Liver (tissue), 9 donors: ENCODE data around the gene ARAP2. TPM values are rescaled to one million over a fixed set of nuclear protein-coding genes. Genes with fewer than 3 reads are reported as not detected.
A peak's percentile ranks its signal among the peaks of the same experiment; 100 is the strongest.

ENCODE experiments used
- DNase-seq: peaks from one replicate; pipeline ENCODE4 v3.0.0-alpha.2; 2017; ENCODE audit warnings: low spot score
- H3K27ac ChIP-seq, 2 donors: one replicate each; pipeline ENCODE4 v1.7.0; 2013; ENCODE audit warnings: inconsistent platforms in 2 of 2, low read length in 2 of 2, control low read depth in 1 of 2, low read depth in 1 of 2, mild to moderate bottlenecking in 1 of 2
- H3K27me3 ChIP-seq, 4 donors: one replicate each; pipeline versions ENCODE4 v1.6.1 to v1.7.0; 2013; ENCODE audit warnings: low read length in 3 of 4, inconsistent platforms in 1 of 4, mild to moderate bottlenecking in 1 of 4, moderate library complexity in 1 of 4; ENCODE audit not compliant: control insufficient read depth in 4 of 4, insufficient read depth in 4 of 4
- H3K36me3 ChIP-seq, 4 donors: one replicate each; pipeline versions ENCODE4 v1.6.1 to v1.7.0; 2013; ENCODE audit warnings: low read length in 3 of 4, mild to moderate bottlenecking in 3 of 4, low read depth in 1 of 4, moderate library complexity in 1 of 4; ENCODE audit not compliant: control insufficient read depth in 4 of 4, insufficient read depth in 3 of 4
- H3K4me1 ChIP-seq, 4 donors: one replicate each; pipeline versions ENCODE4 v1.6.1 to v1.7.0; 2013; ENCODE audit warnings: low read length in 3 of 4, mild to moderate bottlenecking in 3 of 4, moderate library complexity in 1 of 4; ENCODE audit not compliant: control insufficient read depth in 4 of 4, insufficient read depth in 4 of 4
- H3K4me3 ChIP-seq, 3 donors: one replicate each; pipeline versions ENCODE4 v1.6.1 to v1.7.0; 2013; ENCODE audit warnings: low read length in 3 of 3, control low read depth in 1 of 3, low read depth in 1 of 3, mild to moderate bottlenecking in 1 of 3
- H3K9ac ChIP-seq, 2 donors: one replicate each; pipeline ENCODE4 v1.7.0; 2013; ENCODE audit warnings: low read length in 2 of 2, mild to moderate bottlenecking in 2 of 2, moderate library complexity in 2 of 2, control low read depth in 1 of 2, low read depth in 1 of 2
- H3K9me3 ChIP-seq, 4 donors: one replicate each; pipeline versions ENCODE4 v1.6.1 to v1.7.0; 2013; ENCODE audit warnings: low read length in 3 of 4; ENCODE audit not compliant: control insufficient read depth in 4 of 4
- FOXA2 ChIP-seq: IDR thresholded peaks from 2 replicates; pipeline ENCODE4 v1.6.1; 2016; ENCODE audit warnings: antibody characterized with exemption
- HNF4G ChIP-seq: IDR thresholded peaks from 2 replicates; pipeline ENCODE4 v1.6.1; 2016; ENCODE audit warnings: antibody characterized with exemption
- JUND ChIP-seq, 2 donors: IDR thresholded peaks; 2 replicates each; pipeline ENCODE4 v1.6.1; 2016; ENCODE audit warnings: antibody characterized with exemption in 2 of 2
- MAX ChIP-seq: IDR thresholded peaks from 2 replicates; pipeline ENCODE4 v1.6.1; 2016; ENCODE audit warnings: antibody characterized with exemption
- RXRA ChIP-seq, 2 donors: IDR thresholded peaks; 2 replicates each; pipeline ENCODE4 v1.6.1; 2017 to 2018; ENCODE audit warnings: antibody characterized with exemption in 2 of 2, mild to moderate bottlenecking in 1 of 2
- SP1 ChIP-seq: IDR thresholded peaks from 2 replicates; pipeline ENCODE4 v1.6.1; 2018; ENCODE audit warnings: antibody characterized with exemption, mild to moderate bottlenecking
- TAF1 ChIP-seq: conservative IDR thresholded peaks from 2 replicates; pipeline ENCODE4 v1.6.1; 2016; ENCODE audit warnings: antibody characterized with exemption, mild to moderate bottlenecking
- YY1 ChIP-seq: IDR thresholded peaks from 2 replicates; pipeline ENCODE4 v1.6.1; 2016; ENCODE audit warnings: antibody characterized with exemption, mild to moderate bottlenecking
- WGBS: extraction: QIAGEN DNeasy Blood & Tissue Kit; methylation state at CpG from one replicate; pipeline ENCODE4 v1.1.7; 2013; 5-methylcytosine and 5-hydroxymethylcytosine counted together
- polyA plus RNA-seq, 2 donors: library from polyadenylated mRNA; stranded (reverse) in 1 of 2; unstranded in 1 of 2; fragments of 200-250 nt in 1 of 2; fragments of >200 nt in 1 of 2; fragmentation: Nextera tagmentation in 1 of 2; extraction: Ambion mirVana in 1 of 2; gene quantifications; one replicate each; pipeline versions ENCODE4 v1.2.1 to v1.2.3, GENCODE V29; 2013 to 2015
- total RNA-seq, 2 donors: library from RNA; depleted of rRNA; stranded (reverse); fragments of >200 nt; gene quantifications; one replicate each; pipeline ENCODE4 v1.2.3, GENCODE V29; 2014
- TF ChIP-seq, protein P1 (sequence below): IDR thresholded peaks from 2 replicates; pipeline ENCODE4 v1.6.1; 2016; ENCODE audit warnings: antibody characterized with exemption
- TF ChIP-seq, protein P2 (sequence below): IDR thresholded peaks from 2 replicates; pipeline ENCODE4 v1.6.1; 2016; ENCODE audit warnings: antibody characterized with exemption
- donor health status: healthy.
- donor health status: healthy.
- donor health status: healthy.
- donor health status: healthy.
- donor health status: healthy.

ARAP2 gene
- total and polyA plus RNA-seq, 4 donors = 1.6 to 23.6 (median 5.4) TPM

DNA sequence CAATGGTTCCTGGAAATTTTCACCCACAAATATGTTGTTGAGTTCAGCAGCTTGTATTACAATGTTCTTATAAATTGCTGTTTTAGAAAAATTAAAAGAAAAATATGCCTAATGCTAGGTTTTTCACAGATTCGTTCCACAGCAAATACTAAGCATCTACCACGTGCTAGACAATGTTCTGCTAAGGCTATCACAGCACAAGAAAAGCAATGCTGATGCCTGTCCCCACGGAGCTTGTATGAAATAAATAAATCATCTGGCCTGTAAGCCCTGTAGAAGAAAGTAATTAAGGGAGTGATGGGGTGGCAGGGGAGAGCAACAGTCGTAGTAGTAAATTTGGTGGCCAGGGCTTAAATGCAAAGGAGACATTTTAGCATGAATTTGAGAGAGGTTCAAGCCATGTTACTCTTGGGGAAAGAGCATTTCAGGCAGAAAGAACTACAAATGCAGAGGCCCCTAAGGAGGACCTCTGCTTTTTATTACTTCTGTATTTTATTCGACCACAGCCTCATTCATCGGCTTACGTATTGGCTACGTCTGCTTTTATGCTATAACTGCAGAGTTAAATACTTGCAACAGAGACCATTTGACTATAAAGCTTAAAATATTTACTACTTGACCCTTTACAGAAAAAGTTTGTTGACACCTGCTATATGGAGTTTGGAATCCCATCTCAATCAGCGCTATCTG lies 36.3 kb downstream of the ARAP2 start:
- H3K4me3 ChIP-seq = no peak overlapping the region
- H3K4me1 ChIP-seq = peaks cover 4 to 29% (median 22%) of the 10 kb centered on the region in 4 donors
- H3K36me3 ChIP-seq = peaks cover 0 to 12% (median 2%) of the 10 kb centered on the region in 4 donors
- TF ChIP-seq JUND (IDR thresholded peaks at IDR 0.05) (no peak), MAX (no peak), YY1 (no peak)
- TF ChIP-seq, protein P1, sequence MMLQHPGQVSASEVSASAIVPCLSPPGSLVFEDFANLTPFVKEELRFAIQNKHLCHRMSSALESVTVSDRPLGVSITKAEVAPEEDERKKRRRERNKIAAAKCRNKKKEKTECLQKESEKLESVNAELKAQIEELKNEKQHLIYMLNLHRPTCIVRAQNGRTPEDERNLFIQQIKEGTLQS = no peak
- H3K27me3 ChIP-seq = no peaks in the 10 kb centered on the region
- H3K9ac ChIP-seq = no peak overlapping the region
- no peaks in the 10 kb centered on the region for H3K9me3 ChIP-seq
- WGBS = 66% methylated on average over 9 of the region's 9 CpGs
- DNase-seq = no peak
- no peak overlapping the region for H3K27ac ChIP-seq

DNA sequence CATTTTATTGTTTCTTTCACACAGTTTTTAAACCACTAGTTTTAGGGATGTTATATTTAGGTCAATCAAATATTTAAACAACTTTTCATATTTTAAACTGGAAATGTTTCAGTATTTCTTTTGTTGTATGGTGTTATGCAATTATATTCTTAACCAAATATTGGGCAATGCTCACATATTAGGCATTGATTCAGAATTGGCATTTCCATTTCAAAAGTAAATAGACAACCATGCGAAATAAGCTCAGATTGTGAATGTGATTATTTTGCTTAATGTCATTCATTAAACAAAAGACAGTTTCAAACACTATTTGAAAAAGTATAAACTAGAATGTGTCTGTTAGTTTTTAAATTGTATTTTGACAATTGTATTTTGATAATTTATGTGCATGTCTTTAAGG lies 36.9 kb downstream of the ARAP2 start:
- Histone ChIP-seq H3K4me1 (peaks cover 4 to 29% (median 22%) of the 10 kb centered on the region in 4 donors), H3K9me3 (no peaks in the 10 kb centered on the region), H3K36me3 (peaks cover 0 to 11% (median 2%) of the 10 kb centered on the region in 4 donors), H3K27ac (no peak overlapping the region), H3K4me3 (no peak overlapping the region), H3K9ac (no peak overlapping the region), H3K27me3 (no peaks in the 10 kb centered on the region)
- TF ChIP-seq FOXA2 (peak; percentile 49), SP1 (peak; percentile 20), JUND (IDR thresholded peaks at IDR 0.05) (peak in 1 of 2 donors; percentile 7), HNF4G (no peak)
- DNase-seq = no peak
- WGBS = 44% methylated on average over 1 of the region's 1 CpG

DNA sequence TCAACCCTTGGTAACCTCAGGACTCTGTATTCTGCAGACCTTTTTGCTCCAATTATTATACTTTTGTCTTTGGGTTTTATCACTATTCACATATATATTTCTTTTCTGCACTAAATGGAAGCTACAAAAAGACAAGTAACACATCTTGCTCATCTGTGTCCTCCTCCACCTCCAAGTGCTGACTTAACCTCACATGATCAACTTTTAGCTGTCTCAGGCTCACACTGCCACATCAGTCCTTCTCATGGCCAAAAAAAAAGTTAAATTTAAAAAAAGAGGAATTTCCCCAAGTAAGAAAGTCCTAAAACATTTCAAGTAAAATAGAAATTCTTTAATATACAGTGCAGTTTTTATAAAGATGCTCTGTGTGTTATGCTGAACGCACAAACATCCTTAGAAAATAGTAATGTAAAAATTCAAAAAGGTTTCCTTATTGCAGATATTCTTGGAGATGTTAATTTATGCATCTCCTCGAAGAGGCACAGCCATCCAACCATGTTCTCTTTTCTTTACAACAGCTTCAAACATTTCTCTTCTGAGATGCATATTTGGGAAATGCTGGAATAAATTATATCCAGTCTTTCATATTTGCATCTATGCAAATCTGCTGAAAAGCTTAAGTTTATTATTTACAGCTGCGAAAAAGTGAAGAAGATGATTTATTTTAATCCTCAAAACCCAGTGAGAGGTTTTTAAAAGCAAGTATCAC lies 37.6 kb downstream of the ARAP2 start:
- no peak overlapping the region for H3K4me3 ChIP-seq
- no peak overlapping the region for H3K9ac ChIP-seq
- no peaks in the 10 kb centered on the region for H3K27me3 ChIP-seq
- H3K36me3 ChIP-seq = peaks cover 0 to 6% (median 2%) of the 10 kb centered on the region in 4 donors
- peaks cover 4 to 29% (median 22%) of the 10 kb centered on the region in 4 donors for H3K4me1 ChIP-seq
- H3K27ac ChIP-seq = no peak overlapping the region
- 88% methylated on average over 3 of the region's 3 CpGs for WGBS
- DNase-seq = no peak
- TF ChIP-seq, protein P2, sequence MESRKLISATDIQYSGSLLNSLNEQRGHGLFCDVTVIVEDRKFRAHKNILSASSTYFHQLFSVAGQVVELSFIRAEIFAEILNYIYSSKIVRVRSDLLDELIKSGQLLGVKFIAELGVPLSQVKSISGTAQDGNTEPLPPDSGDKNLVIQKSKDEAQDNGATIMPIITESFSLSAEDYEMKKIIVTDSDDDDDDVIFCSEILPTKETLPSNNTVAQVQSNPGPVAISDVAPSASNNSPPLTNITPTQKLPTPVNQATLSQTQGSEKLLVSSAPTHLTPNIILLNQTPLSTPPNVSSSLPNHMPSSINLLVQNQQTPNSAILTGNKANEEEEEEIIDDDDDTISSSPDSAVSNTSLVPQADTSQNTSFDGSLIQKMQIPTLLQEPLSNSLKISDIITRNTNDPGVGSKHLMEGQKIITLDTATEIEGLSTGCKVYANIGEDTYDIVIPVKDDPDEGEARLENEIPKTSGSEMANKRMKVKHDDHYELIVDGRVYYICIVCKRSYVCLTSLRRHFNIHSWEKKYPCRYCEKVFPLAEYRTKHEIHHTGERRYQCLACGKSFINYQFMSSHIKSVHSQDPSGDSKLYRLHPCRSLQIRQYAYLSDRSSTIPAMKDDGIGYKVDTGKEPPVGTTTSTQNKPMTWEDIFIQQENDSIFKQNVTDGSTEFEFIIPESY = no peak
- TF ChIP-seq TAF1 = no peak
- TF ChIP-seq RXRA (IDR thresholded peaks at IDR 0.05) = no peak
- H3K9me3 ChIP-seq = no peaks in the 10 kb centered on the region
